HEK293 (cell line): Measurements from ENCODE around the gene C1QTNF4.
A peak's percentile ranks its signal among the peaks of the same experiment; 100 is the strongest.

ENCODE experiments used
- EGR2 ChIP-seq: fragments of 450-650 bp; formaldehyde crosslinking; IDR thresholded peaks from 2 replicates; pipeline ENCODE4 v1.5.1; 2016; ENCODE audit warnings: low read depth, missing biosample characterization, missing genetic modification characterization
- GLI4 ChIP-seq: fragments of 450-650 bp; formaldehyde crosslinking; IDR thresholded peaks from 2 replicates; pipeline ENCODE4 v1.5.1; 2016; ENCODE audit warnings: missing biosample characterization, missing genetic modification characterization
- HOXA7 ChIP-seq: sonication (generic); formaldehyde crosslinking; IDR thresholded peaks from 2 replicates; pipeline ENCODE4 v1.8.1; 2022; ENCODE audit warnings: missing genetic modification reagents, borderline replicate concordance
- KLF7 ChIP-seq: fragments of 450-650 bp; formaldehyde crosslinking; IDR thresholded peaks from 2 replicates; pipeline ENCODE4 v1.5.1; 2016; ENCODE audit warnings: missing biosample characterization, missing genetic modification characterization, borderline replicate concordance
- MZF1 ChIP-seq: fragments of 450-650 bp; formaldehyde crosslinking; IDR thresholded peaks from 2 replicates; pipeline ENCODE4 v1.5.1; 2017; ENCODE audit warnings: missing biosample characterization, missing genetic modification characterization, borderline replicate concordance
- SP2 ChIP-seq: fragments of 450-650 bp; formaldehyde crosslinking; IDR thresholded peaks from 2 replicates; pipeline ENCODE4 v1.5.1; 2016; ENCODE audit warnings: missing biosample characterization, missing genetic modification characterization
- SP3 ChIP-seq: fragments of 450-650 bp; formaldehyde crosslinking; IDR thresholded peaks from 2 replicates; pipeline ENCODE4 v1.5.1; 2016; ENCODE audit warnings: missing biosample characterization, missing genetic modification characterization
- TRIM28 ChIP-seq: IDR thresholded peaks from 2 replicates; pipeline ENCODE4 v1.6.1; 2011; ENCODE audit warnings: low read length, control low read depth, borderline replicate concordance
- ZBTB21 ChIP-seq: fragments of 450-650 bp; formaldehyde crosslinking; IDR thresholded peaks from 2 replicates; pipeline ENCODE4 v1.5.1; 2017; ENCODE audit warnings: missing biosample characterization, missing genetic modification characterization
- ZFHX2 ChIP-seq: fragments of 450-650 bp; formaldehyde crosslinking; conservative IDR thresholded peaks from 2 replicates; pipeline ENCODE4 v1.5.1; 2016; ENCODE audit warnings: missing biosample characterization, missing genetic modification characterization
- ZFP3 ChIP-seq: fragments of 450-650 bp; formaldehyde crosslinking; IDR thresholded peaks from 2 replicates; pipeline ENCODE4 v1.5.1; 2016; ENCODE audit warnings: low read depth, missing biosample characterization, missing genetic modification characterization
- ZNF157 ChIP-seq: fragments of 450-650 bp; formaldehyde crosslinking; IDR thresholded peaks from 2 replicates; pipeline ENCODE4 v1.5.1; 2016; ENCODE audit warnings: missing biosample characterization, missing genetic modification characterization
- ZNF214 ChIP-seq: fragments of 450-650 bp; formaldehyde crosslinking; IDR thresholded peaks from 2 replicates; pipeline ENCODE4 v1.5.1; 2017; ENCODE audit warnings: missing biosample characterization, mild to moderate bottlenecking, missing genetic modification characterization, borderline replicate concordance
- ZNF223 ChIP-seq: fragments of 450-650 bp; formaldehyde crosslinking; IDR thresholded peaks from 2 replicates; pipeline ENCODE4 v1.5.1; 2016; ENCODE audit warnings: missing biosample characterization, missing genetic modification characterization
- ZNF23 ChIP-seq: fragments of 450-650 bp; formaldehyde crosslinking; IDR thresholded peaks from 2 replicates; pipeline ENCODE4 v1.5.1; 2016; ENCODE audit warnings: missing biosample characterization, missing genetic modification characterization, borderline replicate concordance
- ZNF274 ChIP-seq, 2 experiments: fragments of 200-500 bp in 1 of 2; fragments of 450-650 bp in 1 of 2; sonication (Bioruptor generic) in 1 of 2; formaldehyde crosslinking in 1 of 2; IDR thresholded peaks; 2 replicates each; pipeline versions ENCODE4 v1.5.1 to v1.6.1; 2014 to 2016; ENCODE audit warnings: borderline replicate concordance in 1 of 2, inconsistent platforms in 1 of 2, low read length in 1 of 2, missing biosample characterization in 1 of 2, missing genetic modification characterization in 1 of 2
- ZNF292 ChIP-seq: fragments of 450-650 bp; formaldehyde crosslinking; IDR thresholded peaks from 2 replicates; pipeline ENCODE4 v1.5.1; 2016; ENCODE audit warnings: low read depth, missing biosample characterization, missing genetic modification characterization, borderline replicate concordance
- ZNF391 ChIP-seq: fragments of 450-650 bp; formaldehyde crosslinking; IDR thresholded peaks from 2 replicates; pipeline ENCODE4 v1.5.1; 2016; ENCODE audit warnings: low read depth, missing biosample characterization, missing genetic modification characterization, borderline replicate concordance
- ZNF521 ChIP-seq: fragments of 450-650 bp; formaldehyde crosslinking; IDR thresholded peaks from 2 replicates; pipeline ENCODE4 v1.5.1; 2017; ENCODE audit warnings: missing biosample characterization, mild to moderate bottlenecking, missing genetic modification characterization
- ZNF529 ChIP-seq: fragments of 450-650 bp; formaldehyde crosslinking; IDR thresholded peaks from 2 replicates; pipeline ENCODE4 v1.5.1; 2017; ENCODE audit warnings: missing genetic modification characterization, missing biosample characterization; ENCODE audit not compliant: insufficient replicate concordance
- ZNF548 ChIP-seq: fragments of 450-650 bp; formaldehyde crosslinking; IDR thresholded peaks from 2 replicates; pipeline ENCODE4 v1.5.1; 2016; ENCODE audit warnings: missing biosample characterization, missing genetic modification characterization
- ZNF610 ChIP-seq: fragments of 450-650 bp; formaldehyde crosslinking; IDR thresholded peaks from 2 replicates; pipeline ENCODE4 v1.5.1; 2016; ENCODE audit warnings: missing biosample characterization, missing genetic modification characterization, borderline replicate concordance
- ZNF624 ChIP-seq: fragments of 450-650 bp; formaldehyde crosslinking; IDR thresholded peaks from 2 replicates; pipeline ENCODE4 v1.5.1; 2017; ENCODE audit warnings: missing biosample characterization, missing genetic modification characterization
- ZNF660 ChIP-seq: fragments of 450-650 bp; IDR thresholded peaks from 2 replicates; pipeline ENCODE4 v1.5.1; 2018; ENCODE audit warnings: missing biosample characterization, mild to moderate bottlenecking, missing genetic modification characterization
- TF ChIP-seq, protein P1 (sequence below): fragments of 450-650 bp; formaldehyde crosslinking; IDR thresholded peaks from 2 replicates; pipeline ENCODE4 v1.5.1; 2017; ENCODE audit warnings: missing biosample characterization, missing genetic modification characterization
- TF ChIP-seq, protein P2 (sequence below): fragments of 450-650 bp; formaldehyde crosslinking; IDR thresholded peaks from 2 replicates; pipeline ENCODE4 v1.5.1; 2016; ENCODE audit warnings: missing biosample characterization, missing genetic modification characterization
- TF ChIP-seq, protein P3 (sequence below): fragments of 450-650 bp; formaldehyde crosslinking; IDR thresholded peaks from 2 replicates; pipeline ENCODE4 v1.5.1; 2016; ENCODE audit warnings: missing biosample characterization, missing genetic modification characterization
- TF ChIP-seq, protein P4 (sequence below): fragments of 450-650 bp; formaldehyde crosslinking; IDR thresholded peaks from 2 replicates; pipeline ENCODE4 v1.5.1; 2016; ENCODE audit warnings: missing biosample characterization, missing genetic modification characterization

The C1QTNF4 gene

DNA sequence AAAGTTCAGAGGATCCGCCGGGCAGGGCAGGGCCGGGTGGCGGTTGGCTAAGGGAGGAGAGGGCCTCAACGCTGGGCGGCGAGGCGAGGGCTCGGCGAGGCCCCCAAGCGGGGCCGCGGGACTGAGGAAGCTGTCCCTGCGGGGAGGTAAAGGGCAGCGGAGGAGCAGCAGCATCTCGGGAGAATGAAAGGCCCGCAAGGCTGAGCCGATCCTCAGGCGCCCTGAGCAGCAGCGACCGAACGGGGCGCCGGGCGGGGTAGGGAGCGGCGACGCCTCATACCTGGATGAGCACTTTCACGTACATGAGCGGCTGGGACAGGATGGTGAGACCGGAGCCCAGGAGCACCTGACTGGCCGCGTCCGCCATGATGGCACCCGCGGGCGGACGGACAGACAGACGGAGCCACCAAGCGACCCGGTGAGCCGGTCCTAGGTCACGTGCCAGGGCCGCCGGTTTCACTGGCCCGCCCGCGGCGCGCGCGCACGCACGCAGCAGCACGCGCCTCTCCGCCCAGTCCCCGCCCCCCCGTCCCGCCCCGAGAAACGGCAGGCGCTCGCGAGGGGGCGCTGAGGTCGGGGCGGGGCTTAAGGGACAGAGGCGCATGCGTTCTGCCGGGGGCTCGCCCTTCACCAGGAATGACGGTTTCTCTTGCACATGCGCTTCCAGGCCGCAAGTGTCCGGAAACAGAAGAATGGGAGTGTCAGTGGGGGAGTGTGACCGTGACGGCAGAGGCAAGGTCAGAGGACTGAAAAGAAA, 48.1 kb upstream of the C1QTNF4 start, which contains the start of gene MTCH2 (continued):
- TF ChIP-seq, protein P1, sequence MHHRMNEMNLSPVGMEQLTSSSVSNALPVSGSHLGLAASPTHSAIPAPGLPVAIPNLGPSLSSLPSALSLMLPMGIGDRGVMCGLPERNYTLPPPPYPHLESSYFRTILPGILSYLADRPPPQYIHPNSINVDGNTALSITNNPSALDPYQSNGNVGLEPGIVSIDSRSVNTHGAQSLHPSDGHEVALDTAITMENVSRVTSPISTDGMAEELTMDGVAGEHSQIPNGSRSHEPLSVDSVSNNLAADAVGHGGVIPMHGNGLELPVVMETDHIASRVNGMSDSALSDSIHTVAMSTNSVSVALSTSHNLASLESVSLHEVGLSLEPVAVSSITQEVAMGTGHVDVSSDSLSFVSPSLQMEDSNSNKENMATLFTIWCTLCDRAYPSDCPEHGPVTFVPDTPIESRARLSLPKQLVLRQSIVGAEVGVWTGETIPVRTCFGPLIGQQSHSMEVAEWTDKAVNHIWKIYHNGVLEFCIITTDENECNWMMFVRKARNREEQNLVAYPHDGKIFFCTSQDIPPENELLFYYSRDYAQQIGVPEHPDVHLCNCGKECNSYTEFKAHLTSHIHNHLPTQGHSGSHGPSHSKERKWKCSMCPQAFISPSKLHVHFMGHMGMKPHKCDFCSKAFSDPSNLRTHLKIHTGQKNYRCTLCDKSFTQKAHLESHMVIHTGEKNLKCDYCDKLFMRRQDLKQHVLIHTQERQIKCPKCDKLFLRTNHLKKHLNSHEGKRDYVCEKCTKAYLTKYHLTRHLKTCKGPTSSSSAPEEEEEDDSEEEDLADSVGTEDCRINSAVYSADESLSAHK: peak; percentile 98
- TF ChIP-seq, protein P2, sequence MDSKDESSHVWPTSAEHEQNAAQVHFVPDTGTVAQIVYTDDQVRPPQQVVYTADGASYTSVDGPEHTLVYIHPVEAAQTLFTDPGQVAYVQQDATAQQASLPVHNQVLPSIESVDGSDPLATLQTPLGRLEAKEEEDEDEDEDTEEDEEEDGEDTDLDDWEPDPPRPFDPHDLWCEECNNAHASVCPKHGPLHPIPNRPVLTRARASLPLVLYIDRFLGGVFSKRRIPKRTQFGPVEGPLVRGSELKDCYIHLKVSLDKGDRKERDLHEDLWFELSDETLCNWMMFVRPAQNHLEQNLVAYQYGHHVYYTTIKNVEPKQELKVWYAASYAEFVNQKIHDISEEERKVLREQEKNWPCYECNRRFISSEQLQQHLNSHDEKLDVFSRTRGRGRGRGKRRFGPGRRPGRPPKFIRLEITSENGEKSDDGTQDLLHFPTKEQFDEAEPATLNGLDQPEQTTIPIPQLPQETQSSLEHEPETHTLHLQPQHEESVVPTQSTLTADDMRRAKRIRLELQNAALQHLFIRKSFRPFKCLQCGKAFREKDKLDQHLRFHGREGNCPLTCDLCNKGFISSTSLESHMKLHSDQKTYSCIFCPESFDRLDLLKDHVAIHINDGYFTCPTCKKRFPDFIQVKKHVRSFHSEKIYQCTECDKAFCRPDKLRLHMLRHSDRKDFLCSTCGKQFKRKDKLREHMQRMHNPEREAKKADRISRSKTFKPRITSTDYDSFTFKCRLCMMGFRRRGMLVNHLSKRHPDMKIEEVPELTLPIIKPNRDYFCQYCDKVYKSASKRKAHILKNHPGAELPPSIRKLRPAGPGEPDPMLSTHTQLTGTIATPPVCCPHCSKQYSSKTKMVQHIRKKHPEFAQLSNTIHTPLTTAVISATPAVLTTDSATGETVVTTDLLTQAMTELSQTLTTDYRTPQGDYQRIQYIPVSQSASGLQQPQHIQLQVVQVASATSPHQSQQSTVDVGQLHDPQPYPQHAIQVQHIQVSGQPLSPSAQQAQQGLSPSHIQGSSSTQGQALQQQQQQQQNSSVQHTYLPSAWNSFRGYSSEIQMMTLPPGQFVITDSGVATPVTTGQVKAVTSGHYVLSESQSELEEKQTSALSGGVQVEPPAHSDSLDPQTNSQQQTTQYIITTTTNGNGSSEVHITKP: peak; percentile 88
- no peak for TF ChIP-seq GLI4 (tag by site-specific recombination)
- TF ChIP-seq MZF1: no peak
- no peak for TF ChIP-seq ZNF157 (tag by site-specific recombination)
- no peak for TF ChIP-seq ZBTB21
- TF ChIP-seq TRIM28: no peak
- TF ChIP-seq ZNF223 (tag by site-specific recombination): no peak
- TF ChIP-seq SP3 (tag by site-specific recombination): peak; percentile 61
- no peak for TF ChIP-seq ZNF214 (tag by site-specific recombination)
- TF ChIP-seq ZFHX2: no peak; the same call in 1 of the 2 replicates
- no peak for TF ChIP-seq ZNF521 (tag by site-specific recombination)
- TF ChIP-seq ZNF660 (tag by site-specific recombination): peak; percentile 23; the same call in 1 of the 2 replicates
- TF ChIP-seq, protein P3, sequence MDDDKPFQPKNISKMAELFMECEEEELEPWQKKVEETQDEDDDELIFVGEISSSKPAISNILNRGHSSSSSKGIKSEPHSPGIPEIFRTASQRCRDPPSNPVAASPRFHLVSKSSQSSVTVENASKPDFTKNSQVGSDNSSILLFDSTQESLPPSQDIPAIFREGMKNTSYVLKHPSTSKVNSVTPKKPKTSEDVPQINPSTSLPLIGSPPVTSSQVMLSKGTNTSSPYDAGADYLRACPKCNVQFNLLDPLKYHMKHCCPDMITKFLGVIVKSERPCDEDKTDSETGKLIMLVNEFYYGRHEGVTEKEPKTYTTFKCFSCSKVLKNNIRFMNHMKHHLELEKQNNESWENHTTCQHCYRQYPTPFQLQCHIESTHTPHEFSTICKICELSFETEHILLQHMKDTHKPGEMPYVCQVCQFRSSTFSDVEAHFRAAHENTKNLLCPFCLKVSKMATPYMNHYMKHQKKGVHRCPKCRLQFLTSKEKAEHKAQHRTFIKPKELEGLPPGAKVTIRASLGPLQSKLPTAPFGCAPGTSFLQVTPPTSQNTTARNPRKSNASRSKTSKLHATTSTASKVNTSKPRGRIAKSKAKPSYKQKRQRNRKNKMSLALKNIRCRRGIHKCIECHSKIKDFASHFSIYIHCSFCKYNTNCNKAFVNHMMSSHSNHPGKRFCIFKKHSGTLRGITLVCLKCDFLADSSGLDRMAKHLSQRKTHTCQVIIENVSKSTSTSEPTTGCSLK: no peak
- no peak for TF ChIP-seq ZNF624 (tag by site-specific recombination)
- TF ChIP-seq, protein P4, sequence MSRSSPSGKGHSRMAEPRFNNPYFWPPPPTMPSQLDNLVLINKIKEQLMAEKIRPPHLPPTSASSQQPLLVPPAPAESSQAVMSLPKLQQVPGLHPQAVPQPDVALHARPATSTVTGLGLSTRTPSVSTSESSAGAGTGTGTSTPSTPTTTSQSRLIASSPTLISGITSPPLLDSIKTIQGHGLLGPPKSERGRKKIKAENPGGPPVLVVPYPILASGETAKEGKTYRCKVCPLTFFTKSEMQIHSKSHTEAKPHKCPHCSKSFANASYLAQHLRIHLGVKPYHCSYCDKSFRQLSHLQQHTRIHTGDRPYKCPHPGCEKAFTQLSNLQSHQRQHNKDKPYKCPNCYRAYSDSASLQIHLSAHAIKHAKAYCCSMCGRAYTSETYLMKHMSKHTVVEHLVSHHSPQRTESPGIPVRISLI (tag by site-specific recombination): no peak
- TF ChIP-seq ZNF292 (tag by site-specific recombination): no peak
- no peak for TF ChIP-seq ZNF23 (tag by site-specific recombination)
- TF ChIP-seq ZNF548 (tag by site-specific recombination): no peak
- no peak for TF ChIP-seq EGR2 (tag by site-specific recombination)
- TF ChIP-seq ZFP3 (tag by site-specific recombination): no peak
- peak; percentile 67 for TF ChIP-seq SP2
- TF ChIP-seq HOXA7: no peak
- no peak for TF ChIP-seq ZNF529 (tag by site-specific recombination)
- TF ChIP-seq ZNF274 (IDR thresholded peaks at IDR 0.05; ENCODE audit: low read length): no peak
- no peak for TF ChIP-seq ZNF274 (tag by site-specific recombination; IDR thresholded peaks at IDR 0.05; ENCODE audit: borderline replicate concordance)
- peak; percentile 57; the same call in 1 of the 2 replicates for TF ChIP-seq ZNF391 (tag by site-specific recombination)
- TF ChIP-seq KLF7: no peak
- TF ChIP-seq ZNF610 (tag by site-specific recombination): peak; percentile 90; the same call in 1 of the 2 replicates
